HepG2 (cell line): ENCODE results near the gene ENTPD5. TPM values are rescaled to one million over a fixed set of nuclear protein-coding genes. Genes with fewer than 3 reads are reported as not detected.
A peak's percentile ranks its signal among the peaks of the same experiment; 100 is the strongest.

Source experiments
- ARNT ChIP-seq: fragments of 450-650 bp; IDR thresholded peaks from 2 replicates; pipeline ENCODE4 v1.6.1; 2017
- BORCS8-MEF2B ChIP-seq: sonication (generic); formaldehyde crosslinking; IDR thresholded peaks from 2 replicates; pipeline ENCODE4 v1.8.0; 2022; ENCODE audit warnings: mild to moderate bottlenecking, missing genetic modification reagents
- CHD4 ChIP-seq: fragments of 200-600 bp; sonication (generic); IDR thresholded peaks from 2 replicates; pipeline ENCODE4 v1.7.0; 2017; ENCODE audit warnings: mild to moderate bottlenecking, low read length, borderline replicate concordance
- CREB1 ChIP-seq, 2 experiments: fragments of 450-650 bp in 1 of 2; IDR thresholded peaks; 2 replicates each; pipeline ENCODE4 v1.6.1; 2016 to 2017; ENCODE audit warnings: control low read depth in 1 of 2, mild to moderate bottlenecking in 1 of 2, missing compliant biosample characterization in 1 of 2, missing genetic modification characterization in 1 of 2
- DNMT1 ChIP-seq: sonication (generic); formaldehyde crosslinking; IDR thresholded peaks from 2 replicates; pipeline ENCODE4 v1.5.1; 2020; ENCODE audit warnings: mild to moderate bottlenecking, missing genetic modification reagents
- E2F1 ChIP-seq: sonication (generic); formaldehyde crosslinking; IDR thresholded peaks from 2 replicates; pipeline ENCODE4 v1.5.0; 2020; ENCODE audit warnings: missing genetic modification reagents
- ELF3 ChIP-seq: IDR thresholded peaks from 2 replicates; pipeline ENCODE4 v1.6.1; 2016; ENCODE audit warnings: missing genetic modification reagents, missing compliant biosample characterization
- FOXO4 ChIP-seq: sonication (generic); formaldehyde crosslinking; conservative IDR thresholded peaks from 2 replicates; pipeline ENCODE4 v1.8.1; 2023; ENCODE audit warnings: missing genetic modification reagents
- GABPA ChIP-seq, 2 experiments: IDR thresholded peaks; 2 replicates each; pipeline ENCODE4 v1.6.1; 2011 to 2016; ENCODE audit warnings: low read depth in 2 of 2, low read length in 1 of 2, missing biosample characterization in 1 of 2, missing genetic modification characterization in 1 of 2
- GATAD1 ChIP-seq: IDR thresholded peaks from 2 replicates; pipeline ENCODE4 v1.6.1; 2016; ENCODE audit warnings: missing genetic modification reagents, missing compliant biosample characterization
- ISX ChIP-seq: sonication (generic); formaldehyde crosslinking; conservative IDR thresholded peaks from 2 replicates; pipeline ENCODE4 v1.5.0; 2020; ENCODE audit warnings: missing genetic modification reagents
- KDM4B ChIP-seq: sonication (generic); formaldehyde crosslinking; IDR thresholded peaks from 2 replicates; pipeline ENCODE4 v1.4.0; 2020; ENCODE audit warnings: missing genetic modification reagents
- MLLT10 ChIP-seq: sonication (generic); formaldehyde crosslinking; IDR thresholded peaks from 2 replicates; pipeline ENCODE4 v1.4.0; 2020; ENCODE audit warnings: missing genetic modification reagents
- MXI1 ChIP-seq: IDR thresholded peaks from 3 replicates; pipeline ENCODE4 v1.6.1; 2012; ENCODE audit warnings: low read depth, low read length, inconsistent platforms, borderline replicate concordance
- NFIC ChIP-seq: IDR thresholded peaks from 2 replicates; pipeline ENCODE4 v1.6.1; 2012; ENCODE audit warnings: mild to moderate bottlenecking, low read length, inconsistent platforms
- NR2C2 ChIP-seq: sonication (generic); formaldehyde crosslinking; IDR thresholded peaks from 2 replicates; pipeline ENCODE4 v1.4.0; 2020; ENCODE audit warnings: missing genetic modification reagents, mild to moderate bottlenecking, moderate library complexity, borderline replicate concordance
- RBAK ChIP-seq: sonication (generic); formaldehyde crosslinking; IDR thresholded peaks from 2 replicates; pipeline ENCODE4 v1.5.1; 2020; ENCODE audit warnings: mild to moderate bottlenecking, missing genetic modification reagents
- SAFB2 ChIP-seq: sonication (generic); formaldehyde crosslinking; IDR thresholded peaks from 2 replicates; pipeline ENCODE4 v1.5.1; 2020; ENCODE audit warnings: missing genetic modification reagents, low read depth, mild to moderate bottlenecking, borderline replicate concordance
- SNAPC5 ChIP-seq: sonication (generic); formaldehyde crosslinking; IDR thresholded peaks from 2 replicates; pipeline ENCODE4 v1.8.1; 2023; ENCODE audit warnings: mild to moderate bottlenecking, missing genetic modification reagents, borderline replicate concordance
- STAT5B ChIP-seq: sonication (generic); formaldehyde crosslinking; IDR thresholded peaks from 2 replicates; pipeline ENCODE4 v1.4.0; 2020; ENCODE audit warnings: missing genetic modification reagents
- TBX2 ChIP-seq: sonication (generic); formaldehyde crosslinking; IDR thresholded peaks from 2 replicates; pipeline ENCODE4 v1.5.0; 2020; ENCODE audit warnings: missing genetic modification reagents, mild to moderate bottlenecking, borderline replicate concordance
- ZBTB44 ChIP-seq: sonication (generic); formaldehyde crosslinking; IDR thresholded peaks from 2 replicates; pipeline ENCODE4 v1.4.0; 2020; ENCODE audit warnings: missing genetic modification reagents
- ZNF282 ChIP-seq: fragments of 450-650 bp; IDR thresholded peaks from 2 replicates; pipeline ENCODE4 v1.6.1; 2018; ENCODE audit not compliant: partially characterized antibody
- ZNF343 ChIP-seq: sonication (generic); formaldehyde crosslinking; IDR thresholded peaks from 2 replicates; pipeline ENCODE4 v1.4.0; 2020; ENCODE audit warnings: mild to moderate bottlenecking, missing genetic modification reagents
- ZNF556 ChIP-seq: sonication (generic); formaldehyde crosslinking; IDR thresholded peaks from 2 replicates; pipeline ENCODE4 v1.4.0; 2020; ENCODE audit warnings: mild to moderate bottlenecking, missing genetic modification reagents, borderline replicate concordance
- ZNF724P ChIP-seq: sonication (generic); formaldehyde crosslinking; IDR thresholded peaks from 2 replicates; pipeline ENCODE4 v1.8.0; 2022; ENCODE audit warnings: missing genetic modification reagents, borderline replicate concordance
- ZNF740 ChIP-seq: sonication (generic); formaldehyde crosslinking; IDR thresholded peaks from 2 replicates; pipeline ENCODE4 v1.4.0; 2020; ENCODE audit warnings: missing genetic modification reagents
- ZNF775 ChIP-seq: sonication (generic); formaldehyde crosslinking; IDR thresholded peaks from 2 replicates; pipeline ENCODE4 v1.4.0; 2020; ENCODE audit warnings: missing genetic modification reagents, mild to moderate bottlenecking, moderate library complexity, borderline replicate concordance
- ZNF776 ChIP-seq: sonication (generic); formaldehyde crosslinking; IDR thresholded peaks from 2 replicates; pipeline ENCODE4 v1.4.0; 2020; ENCODE audit warnings: mild to moderate bottlenecking, missing genetic modification reagents
- polyA plus RNA-seq, 8 experiments: library from polyadenylated mRNA; depleted of rRNA in 3 of 8; stranded (reverse) in 7 of 8; unstranded in 1 of 8; fragments of >200 nt; fragmentation: Illumina TruSeq in 4 of 8; extraction: Trizol in 4 of 8; gene quantifications; 2 replicates each; pipeline versions ENCODE4 v1.2.1 to v1.2.3, GENCODE V29; 2011 to 2016; ENCODE audit warnings: low read depth in 4 of 8, missing spikeins in 1 of 8, mixed read lengths in 1 of 8; ENCODE audit not compliant: insufficient read depth in 1 of 8
- total RNA-seq, 5 experiments: library from RNA; depleted of rRNA; stranded (reverse); fragments of >200 nt; fragmentation: Illumina TruSeq; extraction: Trizol; gene quantifications; 2 replicates each; pipeline ENCODE4 v1.2.3, GENCODE V29; 2016; ENCODE audit warnings: low read depth in 1 of 5

ENTPD5 gene
- total and polyA plus RNA-seq, 2 of the 13 experiments (the other 11 are each of a cell fraction or from before 2014, with no cell fraction given), result 33.8 to 43.3 TPM

GRCh38 chr14:73995977-73996378 lies 23.1 kb downstream of the ENTPD5 start (continued):
- TF ChIP-seq STAT5B (CRISPR knock-in tag) (no peak), CHD4 (no peak), ZNF282 (no peak), MLLT10 (CRISPR knock-in tag) (no peak), SNAPC5 (no peak), FOXO4 (CRISPR knock-in tag) (no peak), NR2C2 (CRISPR knock-in tag) (no peak), ZNF343 (CRISPR knock-in tag) (no peak), ZNF776 (CRISPR knock-in tag) (no peak), ZNF724P (CRISPR knock-in tag) (no peak), SAFB2 (CRISPR knock-in tag) (no peak), ZNF556 (no peak), DNMT1 (no peak), MXI1 (no peak; the same call in 2 of the 3 replicates), NFIC (no peak), BORCS8-MEF2B (CRISPR knock-in tag) (no peak), KDM4B (CRISPR knock-in tag) (no peak), TBX2 (0 out of 2 replicates have a peak, but pooled peaks have one; percentile 33), RBAK (CRISPR knock-in tag) (no peak), ELF3 (peak; percentile 49; the same call in 1 of the 2 replicates), ARNT (no peak), ISX (no peak), ZBTB44 (CRISPR knock-in tag) (no peak), E2F1 (CRISPR knock-in tag) (no peak), GATAD1 (CRISPR knock-in tag) (no peak), ZNF740 (CRISPR knock-in tag) (no peak), GABPA (IDR thresholded peaks at IDR 0.05; ENCODE audit: low read depth, low read length) (no peak), GABPA (CRISPR knock-in tag; IDR thresholded peaks at IDR 0.05; ENCODE audit: low read depth) (no peak; the same call in none of the 2 replicates), ZNF775 (CRISPR knock-in tag) (no peak), CREB1 (IDR thresholded peaks at IDR 0.05) (no peak), CREB1 (CRISPR knock-in tag; IDR thresholded peaks at IDR 0.05) (no peak)
